GM23248 (cell line): ENCODE results near the gene CFAP57. TPM values are rescaled to one million over a fixed set of nuclear protein-coding genes. Genes with fewer than 3 reads are reported as not detected.

ENCODE experiments used
- DNase-seq: peaks from one replicate; pipeline ENCODE4 v3.0.0-alpha.2; 2015
- H2AFZ ChIP-seq: fragments of 200-600 bp; sonication (generic); 2 replicates; pipeline ENCODE4 v1.6.1; 2016; ENCODE audit warnings: antibody characterized with exemption
- H3F3A ChIP-seq: fragments of 200-600 bp; sonication (generic); 2 replicates; pipeline ENCODE4 v1.6.1; 2016; ENCODE audit warnings: mild to moderate bottlenecking, antibody characterized with exemption, mixed run types; ENCODE audit not compliant: insufficient read depth
- H3K27ac ChIP-seq: fragments of 200-600 bp; sonication (generic); 2 replicates; pipeline ENCODE4 v1.5.1; 2016; ENCODE audit warnings: mild to moderate bottlenecking
- H3K27me3 ChIP-seq: fragments of 200-600 bp; sonication (generic); replicated peaks from 2 replicates; pipeline ENCODE4 v1.6.1; 2016; ENCODE audit warnings: mild to moderate bottlenecking; ENCODE audit not compliant: insufficient read depth
- H3K36me3 ChIP-seq: fragments of 200-600 bp; sonication (generic); 2 replicates; pipeline ENCODE4 v1.6.1; 2016; ENCODE audit warnings: low read depth, mild to moderate bottlenecking
- H3K4me1 ChIP-seq: fragments of 200-600 bp; sonication (generic); 2 replicates; pipeline ENCODE4 v1.6.1; 2016; ENCODE audit warnings: mild to moderate bottlenecking; ENCODE audit not compliant: insufficient read depth
- H3K4me2 ChIP-seq: fragments of 200-600 bp; sonication (generic); one replicate; pipeline ENCODE4 v1.6.1; 2016; ENCODE audit warnings: mild to moderate bottlenecking; ENCODE audit not compliant: unreplicated experiment
- H3K4me3 ChIP-seq: fragments of 200-600 bp; sonication (generic); 2 replicates; pipeline ENCODE4 v1.5.1; 2016; ENCODE audit warnings: mild to moderate bottlenecking
- H3K79me2 ChIP-seq: fragments of 200-600 bp; sonication (generic); 2 replicates; pipeline ENCODE4 v1.6.1; 2016; ENCODE audit warnings: mild to moderate bottlenecking; ENCODE audit not compliant: insufficient read depth
- H3K9ac ChIP-seq: fragments of 200-600 bp; sonication (generic); 2 replicates; pipeline ENCODE4 v1.6.1; 2016; ENCODE audit warnings: mild to moderate bottlenecking
- H3K9me2 ChIP-seq: fragments of 200-600 bp; sonication (generic); 2 replicates; pipeline ENCODE4 v1.6.1; 2016; ENCODE audit warnings: mixed run types, mild to moderate bottlenecking, moderate library complexity; ENCODE audit not compliant: insufficient read depth
- H3K9me3 ChIP-seq: fragments of 200-600 bp; sonication (generic); one replicate; pipeline ENCODE4 v1.6.1; 2017; ENCODE audit warnings: low read depth
- H4K20me1 ChIP-seq: fragments of 200-600 bp; sonication (generic); 2 replicates; pipeline ENCODE4 v1.6.0; 2016; ENCODE audit not compliant: insufficient read depth
- EZH2 ChIP-seq: fragments of 200-600 bp; sonication (generic); IDR thresholded peaks from 2 replicates; pipeline ENCODE4 v1.6.1; 2018; ENCODE audit warnings: antibody characterized with exemption, mild to moderate bottlenecking; ENCODE audit not compliant: insufficient read depth, poor library complexity, severe bottlenecking
- EZH2phosphoT487 ChIP-seq: fragments of 200-600 bp; sonication (generic); IDR thresholded peaks from 2 replicates; pipeline ENCODE4 v1.6.1; 2018; ENCODE audit warnings: antibody characterized with exemption, moderate library complexity, mild to moderate bottlenecking, low read depth; ENCODE audit not compliant: insufficient read depth
- WGBS, 2 experiments: methylation state at CpG; one replicate each; pipeline ENCODE4 v1.1.6; 2015 to 2017; ENCODE audit warnings: low lambda C conversion rate in 2 of 2, low coverage in 1 of 2; ENCODE audit errors: missing lambda C conversion rate in 2 of 2; 5-methylcytosine and 5-hydroxymethylcytosine counted together
- in situ Hi-C: fragments of 300-500 bp; cut with MboI; formaldehyde crosslinking; loops from 2 replicates; pipeline ENCODE4 v1.15.0; 2020
- polyA plus RNA-seq: library from polyadenylated mRNA; unstranded; fragments of >200 nt; fragmentation: Nextera tagmentation; extraction: Ambion mirVana; gene quantifications from 2 replicates; pipeline ENCODE4 v1.2.1, GENCODE V29; 2016
- total RNA-seq: library from RNA; depleted of rRNA; stranded (reverse); fragments of >200 nt; shearing (Covaris generic); gene quantifications from 2 replicates; pipeline ENCODE4 v1.2.3, GENCODE V29; 2014

The CFAP57 gene
- total and polyA plus RNA-seq, 2 experiments from 2014 or later = 0.32 to 0.35 TPM

DNA sequence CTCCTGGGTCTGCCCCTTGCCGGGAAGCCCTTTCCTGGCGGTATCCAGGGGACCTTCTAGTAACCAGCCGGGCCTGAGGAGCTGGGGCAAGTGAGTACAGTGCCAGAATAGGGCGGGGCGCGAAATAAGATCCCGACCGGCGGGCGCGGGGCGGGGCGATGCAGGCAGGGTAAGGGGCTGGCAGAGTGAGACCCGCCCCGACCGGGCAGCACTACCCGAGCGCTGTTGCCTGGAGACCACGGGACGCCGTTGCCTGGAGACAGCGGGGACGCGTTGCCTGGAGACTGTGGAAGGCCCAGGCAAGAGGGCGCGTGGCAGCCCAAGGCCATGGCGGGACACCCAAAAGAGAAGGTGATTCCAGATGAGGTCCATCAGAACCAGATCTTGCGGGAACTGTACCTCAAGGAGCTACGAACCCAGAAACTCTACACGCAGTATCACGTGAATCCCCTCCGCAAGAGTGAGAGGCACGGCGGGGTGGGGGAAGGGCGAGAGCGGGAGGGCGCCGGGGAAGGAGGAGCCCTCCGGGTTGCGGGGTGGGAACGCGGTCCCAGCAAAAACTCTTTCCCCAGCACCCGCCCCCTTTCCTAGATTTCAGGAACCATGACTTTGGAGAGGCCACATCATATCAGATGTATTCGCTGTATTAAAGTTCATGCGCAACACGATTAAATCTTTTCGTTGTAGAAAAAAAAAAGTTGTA lies 24.4 kb upstream of the CFAP57 start:
- peak overlapping the region; percentile 79 for H3K4me3 ChIP-seq
- WGBS, 2 experiments = 3 to 4% methylated on average over 41 to 47 of the region's 47 CpGs
- TF ChIP-seq EZH2phosphoT487 (no peak), EZH2 (no peak)
- no peaks in the 10 kb centered on the region for H3K9me3 ChIP-seq
- no peaks in the 10 kb centered on the region for H3F3A ChIP-seq
- 0 out of 2 replicates have a peak, but pooled peaks cover 18% of the 10 kb centered on the region for H3K27me3 ChIP-seq
- peak overlapping the region; percentile 48 for H3K9ac ChIP-seq
- H3K36me3 ChIP-seq = no peaks in the 10 kb centered on the region
- in situ Hi-C loops = no loop called here
- DNase-seq = peak; percentile 65
- no peaks in the 10 kb centered on the region for H3K4me1 ChIP-seq
- H3K9me2 ChIP-seq = no peaks in the 10 kb centered on the region
- H3K79me2 ChIP-seq = no peaks in the 10 kb centered on the region
- no peak overlapping the region for H3K27ac ChIP-seq
- no peaks in the 10 kb centered on the region for H4K20me1 ChIP-seq
- H2AFZ ChIP-seq = peak overlapping the region; percentile 87
- peak overlapping the region; percentile 88 for H3K4me2 ChIP-seq

DNA sequence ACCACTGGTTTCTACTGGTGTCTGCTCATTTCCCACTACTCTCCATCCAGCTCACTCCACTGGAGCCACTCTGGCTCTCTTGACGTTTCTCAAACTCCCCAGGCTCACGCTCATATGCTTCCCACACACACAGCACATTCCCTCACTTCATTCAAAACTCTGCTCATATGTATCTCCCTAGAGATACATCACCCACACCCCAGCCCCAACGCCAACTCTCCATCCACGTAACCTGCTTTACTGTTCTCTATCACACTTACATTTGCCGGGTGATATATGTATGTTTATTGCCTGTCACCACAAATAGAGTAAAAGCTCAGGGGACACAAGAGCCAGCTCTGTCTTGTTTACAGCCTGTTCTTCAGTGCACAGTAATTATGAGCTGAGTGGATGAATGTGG lies 22.2 kb upstream of the CFAP57 start:
- H2AFZ ChIP-seq = no peak overlapping the region
- WGBS, 2 experiments = 73 to 79% methylated on average over 5 of the region's 5 CpGs
- in situ Hi-C loops = no loop called here

DNA sequence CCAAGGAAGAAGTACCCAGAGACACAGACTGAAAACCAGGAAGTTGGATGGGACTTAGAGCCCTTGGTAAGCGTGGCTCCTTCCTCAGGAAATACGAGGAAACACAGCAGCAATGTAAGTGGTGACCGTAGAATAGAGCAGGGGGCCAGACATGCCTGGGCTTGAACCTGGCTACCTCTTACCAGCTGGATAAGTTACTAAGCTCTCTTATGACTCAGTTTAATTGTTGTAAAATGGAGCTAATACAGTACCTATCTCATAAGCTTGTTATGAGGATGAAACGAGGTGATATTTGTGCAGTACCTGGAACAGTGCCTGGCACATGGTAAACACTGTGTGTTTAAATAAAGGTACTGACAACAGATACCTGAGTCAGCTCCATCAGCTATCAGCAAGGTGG lies 19.3 kb upstream of the CFAP57 start:
- WGBS, 2 experiments = 68 to 77% methylated on average over 4 of the region's 4 CpGs
- in situ Hi-C loops = no loop called here
- Histone ChIP-seq H3K27me3 (no peaks in the 10 kb centered on the region), H3K4me2 (no peak overlapping the region), H3K9me2 (no peaks in the 10 kb centered on the region), H3K36me3 (no peaks in the 10 kb centered on the region), H3K9ac (no peak overlapping the region), H2AFZ (peak overlapping the region; percentile 48; the same call in 1 of the 2 replicates), H3K4me3 (no peak overlapping the region), H3K79me2 (no peaks in the 10 kb centered on the region), H3F3A (no peaks in the 10 kb centered on the region), H3K9me3 (no peaks in the 10 kb centered on the region), H4K20me1 (no peaks in the 10 kb centered on the region), H3K4me1 (no peaks in the 10 kb centered on the region), H3K27ac (no peak overlapping the region)
- no peak for TF ChIP-seq EZH2phosphoT487
- TF ChIP-seq EZH2 = no peak
- DNase-seq = no peak

More for the DNA sequence above, 22.2 kb upstream of the CFAP57 start:
- Histone ChIP-seq H3K9ac (no peak overlapping the region), H4K20me1 (no peaks in the 10 kb centered on the region), H3K79me2 (no peaks in the 10 kb centered on the region), H3K4me3 (no peak overlapping the region), H3K27me3 (0 out of 2 replicates have a peak, but pooled peaks cover 8% of the 10 kb centered on the region), H3K36me3 (no peaks in the 10 kb centered on the region), H3K9me3 (no peaks in the 10 kb centered on the region), H3F3A (no peaks in the 10 kb centered on the region), H3K4me2 (no peak overlapping the region), H3K27ac (no peak overlapping the region), H3K4me1 (no peaks in the 10 kb centered on the region), H3K9me2 (no peaks in the 10 kb centered on the region)
- TF ChIP-seq EZH2phosphoT487 (no peak), EZH2 (no peak)
- DNase-seq = no peak

DNA sequence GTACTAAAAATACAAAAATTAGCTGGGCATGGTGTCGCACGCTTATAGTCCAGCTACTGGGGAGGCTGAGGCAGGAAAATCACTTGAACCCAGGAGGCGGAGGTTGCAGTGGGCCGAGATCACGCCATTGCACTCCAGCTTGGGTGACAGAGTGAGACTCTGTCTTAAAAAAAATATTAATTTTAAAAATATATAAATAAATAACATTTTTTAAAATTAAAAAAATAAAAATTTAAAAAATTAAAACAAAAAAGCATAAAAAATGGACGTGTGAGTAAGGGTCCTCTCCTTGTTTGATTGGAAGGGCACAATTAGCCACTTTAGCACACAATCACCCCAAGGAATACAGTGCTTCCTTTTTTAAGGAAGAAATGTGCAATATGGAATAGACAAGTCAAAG lies 18.7 kb upstream of the CFAP57 start:
- no peaks in the 10 kb centered on the region for H3K4me1 ChIP-seq
- no peak overlapping the region for H3K27ac ChIP-seq
- no peaks in the 10 kb centered on the region for H3K9me3 ChIP-seq
- no peaks in the 10 kb centered on the region for H3K79me2 ChIP-seq
- H3K9ac ChIP-seq = no peak overlapping the region
- no peak overlapping the region for H2AFZ ChIP-seq
- 86 to 91% methylated on average over 6 of the region's 6 CpGs for WGBS, 2 experiments
- no peaks in the 10 kb centered on the region for H3F3A ChIP-seq
- H3K9me2 ChIP-seq = no peaks in the 10 kb centered on the region
- DNase-seq = no peak
- no peak overlapping the region for H3K4me2 ChIP-seq
- no peaks in the 10 kb centered on the region for H4K20me1 ChIP-seq
- TF ChIP-seq EZH2phosphoT487 = no peak
- TF ChIP-seq EZH2 = no peak
- H3K4me3 ChIP-seq = no peak overlapping the region
- H3K36me3 ChIP-seq = no peaks in the 10 kb centered on the region
- H3K27me3 ChIP-seq = no peaks in the 10 kb centered on the region
- in situ Hi-C loops = no loop called here
